ENCODE data around the gene HERC2. TPM values are rescaled to one million over a fixed set of nuclear protein-coding genes. Genes with fewer than 3 reads are reported as not detected.

HERC2 gene
- total and polyA plus RNA-seq, 2 of the 13 experiments (the other 11 are each of a cell fraction or from before 2014, with no cell fraction given) = 17.6 to 24.8 TPM

GRCh38 chr15:28255965-28256364 lies 66.0 kb downstream of the HERC2 start:
- no TSS peak for BruUV-seq (replicated peaks)
- ChIA-PET POLR2A (no interaction called here), CTCF (ENCODE audit: low intra/inter-chr PET ratio, low total read pairs) (no interaction called here)
- DNase-seq (ENCODE audit: low spot score) = no peak
- H3K27me3 ChIP-seq (ENCODE audit: control insufficient read depth in 1 of 2, insufficient read depth in 2 of 2, low read length in 2 of 2) = no peaks in the 10 kb centered on the region
- no peaks in the 10 kb centered on the region for H3K9me3 ChIP-seq (ENCODE audit: low read length)
- H3K27ac ChIP-seq (ENCODE audit: extremely low read length, insufficient read depth, low read length) = no peak overlapping the region
- in situ Hi-C loops (cut with HindIII; ENCODE audit: extremely low pct_ligation_motif_present, low pct_unique_long_range_greater_than_20kb) (no loop called here), intact Hi-C loops (cut with micrococcal nuclease; ENCODE audit: unreplicated experiment) (no loop called here)
- no peaks in the 10 kb centered on the region for H3K79me2 ChIP-seq (ENCODE audit: insufficient read depth, low read length)
- H3K9ac ChIP-seq (ENCODE audit: insufficient read depth, low read depth, low read length) = no peak overlapping the region
- H2AFZ ChIP-seq (ENCODE audit: low read length) = no peak overlapping the region
- FAIRE-seq = no peak
- no peak overlapping the region for H3K4me3 ChIP-seq (replicated peaks in 1 of 3; ENCODE audit: insufficient read depth in 1 of 3, low read depth in 2 of 3, low read length in 3 of 3)
- H3K4me2 ChIP-seq (ENCODE audit: low read depth, low read length) = no peak overlapping the region
- H4K20me1 ChIP-seq (ENCODE audit: insufficient read depth, low read length) = no peaks in the 10 kb centered on the region
- H3K36me3 ChIP-seq (replicated peaks in 1 of 2; ENCODE audit: control insufficient read depth in 1 of 2, insufficient read depth in 2 of 2, low read length in 2 of 2) = peaks cover 8 to 42% of the 10 kb centered on the region in 2 experiments; a peak in 4 of 5 replicates
- no peaks in the 10 kb centered on the region for H3K4me1 ChIP-seq (ENCODE audit: insufficient read depth, low read length)
- no peak for ATAC-seq
- WGBS (ENCODE audit: low lambda C conversion rate) = 98% methylated on average over 14 of the region's 15 CpGs
- TF ChIP-seq ZZZ3 (CRISPR knock-in tag; IDR thresholded peaks at IDR 0.05; ENCODE audit: borderline replicate concordance) (no peak), PITX1 (CRISPR knock-in tag; IDR thresholded peaks at IDR 0.05) (no peak), ZNF780A (CRISPR knock-in tag; IDR thresholded peaks at IDR 0.05) (no peak), ZNF577 (CRISPR knock-in tag; IDR thresholded peaks at IDR 0.05; ENCODE audit: borderline replicate concordance, low read depth) (no peak), CSRNP1 (CRISPR knock-in tag; IDR thresholded peaks at IDR 0.05) (no peak), ZNF580 (CRISPR knock-in tag; IDR thresholded peaks at IDR 0.05; ENCODE audit: borderline replicate concordance, low read depth) (no peak), ZNF782 (CRISPR knock-in tag; IDR thresholded peaks at IDR 0.05; ENCODE audit: borderline replicate concordance) (no peak), ATF7-NPFF (CRISPR knock-in tag; IDR thresholded peaks at IDR 0.05; ENCODE audit: low read depth) (no peak), CREB3 (CRISPR knock-in tag; IDR thresholded peaks at IDR 0.05) (no peak), ZMYM3 (CRISPR knock-in tag; IDR thresholded peaks at IDR 0.05) (no peak), ZNF549 (CRISPR knock-in tag; IDR thresholded peaks at IDR 0.05) (no peak), SNAPC4 (CRISPR knock-in tag; IDR thresholded peaks at IDR 0.05) (no peak), ZFP37 (CRISPR knock-in tag; IDR thresholded peaks at IDR 0.05; ENCODE audit: borderline replicate concordance) (no peak), RCOR2 (CRISPR knock-in tag; IDR thresholded peaks at IDR 0.05) (no peak), ZNF33A (CRISPR knock-in tag; IDR thresholded peaks at IDR 0.05; ENCODE audit: borderline replicate concordance) (no peak), ZNF605 (CRISPR knock-in tag; IDR thresholded peaks at IDR 0.05) (no peak)

All from HepG2 (cell line).